GM12865 (cell line): ENCODE measurements around the gene CDC42SE1.

Experiments used
- DNase-seq: peaks from one replicate; pipeline ENCODE4 v3.0.0; 2010; ENCODE audit warnings: low read depth
- H3K4me3 ChIP-seq: 2 replicates; pipeline ENCODE4 v1.5.1; 2011; ENCODE audit warnings: mild to moderate bottlenecking, low read depth, low read length, control low read depth
- CTCF ChIP-seq: IDR thresholded peaks from 2 replicates; pipeline ENCODE4 v1.5.1; 2011; ENCODE audit warnings: low read length, control low read depth, low read depth, inconsistent platforms; ENCODE audit not compliant: insufficient read depth; ENCODE audit errors: missing control alignments

CDC42SE1 gene

GRCh38 chr1:151002611-151003010, 56.8 kb downstream of the CDC42SE1 start:
- DNase-seq = no peak
- TF ChIP-seq CTCF = no peak
- H3K4me3 ChIP-seq = no peak overlapping the region

GRCh38 chr1:151002051-151002450, 57.4 kb downstream of the CDC42SE1 start:
- H3K4me3 ChIP-seq = no peak overlapping the region
- DNase-seq = no peak

GRCh38 chr1:151001602-151002001, 57.8 kb downstream of the CDC42SE1 start:
- DNase-seq = no peak
- no peak overlapping the region for H3K4me3 ChIP-seq
- TF ChIP-seq CTCF = no peak

More at GRCh38 chr1:151002051-151002450, 57.4 kb downstream of the CDC42SE1 start:
- TF ChIP-seq CTCF = no peak
